ENCODE data around the gene GPR162.

GPR162 gene, protein sequence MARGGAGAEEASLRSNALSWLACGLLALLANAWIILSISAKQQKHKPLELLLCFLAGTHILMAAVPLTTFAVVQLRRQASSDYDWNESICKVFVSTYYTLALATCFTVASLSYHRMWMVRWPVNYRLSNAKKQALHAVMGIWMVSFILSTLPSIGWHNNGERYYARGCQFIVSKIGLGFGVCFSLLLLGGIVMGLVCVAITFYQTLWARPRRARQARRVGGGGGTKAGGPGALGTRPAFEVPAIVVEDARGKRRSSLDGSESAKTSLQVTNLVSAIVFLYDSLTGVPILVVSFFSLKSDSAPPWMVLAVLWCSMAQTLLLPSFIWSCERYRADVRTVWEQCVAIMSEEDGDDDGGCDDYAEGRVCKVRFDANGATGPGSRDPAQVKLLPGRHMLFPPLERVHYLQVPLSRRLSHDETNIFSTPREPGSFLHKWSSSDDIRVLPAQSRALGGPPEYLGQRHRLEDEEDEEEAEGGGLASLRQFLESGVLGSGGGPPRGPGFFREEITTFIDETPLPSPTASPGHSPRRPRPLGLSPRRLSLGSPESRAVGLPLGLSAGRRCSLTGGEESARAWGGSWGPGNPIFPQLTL

DNA sequence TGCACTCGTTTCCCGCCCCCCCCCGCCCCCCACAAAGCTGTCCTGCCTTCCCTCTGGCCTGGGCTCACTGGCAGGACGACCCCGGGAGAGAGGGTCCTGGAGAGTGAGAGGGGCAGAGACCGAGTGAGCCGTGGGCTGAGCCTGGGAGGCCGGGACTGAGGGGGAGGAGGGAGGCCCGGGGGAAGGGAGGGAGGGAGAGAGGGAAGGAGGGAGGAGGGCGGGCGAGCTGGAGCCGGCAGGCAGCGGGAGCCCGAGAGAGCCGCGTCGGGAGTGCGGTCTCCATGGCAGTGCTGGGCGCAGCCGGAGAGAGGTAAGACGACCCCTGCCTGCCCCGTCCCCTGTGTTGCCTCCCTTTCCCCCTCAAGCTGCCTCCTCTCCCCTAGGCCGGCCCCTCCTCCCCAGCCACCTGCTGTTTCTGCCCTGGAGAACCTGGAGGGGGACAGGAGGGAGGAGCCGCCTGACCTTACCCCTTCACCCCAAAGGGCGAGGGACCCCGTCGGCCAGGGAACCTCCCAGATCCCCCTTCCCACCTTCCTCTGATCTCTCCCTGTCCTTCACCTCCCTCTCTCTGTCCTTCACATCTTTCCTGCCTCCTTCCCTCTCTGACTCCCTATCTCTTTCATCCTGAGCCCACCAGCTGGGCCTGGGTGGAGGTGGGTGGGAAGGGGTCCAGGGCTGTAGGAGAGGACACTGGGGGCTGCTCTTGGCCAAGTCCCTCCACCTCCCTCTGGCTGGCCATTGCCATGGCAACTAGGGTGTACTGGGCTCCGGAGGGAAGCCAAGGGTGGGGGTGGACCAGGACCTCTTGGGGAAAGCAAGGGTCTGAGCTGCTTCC is at the start of gene GPR162:
TSS of gene GPR162 (plus strand) at position 231 of the 835 bp plus-strand sequence. CDS start 2,078 bp downstream, outside the sequence.
- peak; percentile 47 for DNase-seq

DNA sequence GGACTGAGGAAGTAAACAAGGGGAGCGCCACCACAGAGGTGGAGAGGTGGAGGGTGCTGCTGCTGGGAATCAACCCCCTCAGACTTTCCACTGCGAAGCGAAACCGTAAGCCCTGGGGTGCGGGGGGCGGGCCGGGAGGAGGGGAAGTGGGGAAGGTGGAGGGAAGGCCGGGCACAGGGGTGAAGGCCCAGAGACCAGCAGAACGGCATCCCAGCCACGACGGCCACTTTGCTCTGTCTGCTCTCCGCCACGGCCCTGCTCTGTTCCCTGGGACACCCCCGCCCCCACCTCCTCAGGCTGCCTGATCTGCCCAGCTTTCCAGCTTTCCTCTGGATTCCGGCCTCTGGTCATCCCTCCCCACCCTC is 49.3 kb upstream of the GPR162 start, which contains the start of gene LAG3:
TSS of gene LAG3 (plus strand) at position 190 of the 365 bp plus-strand sequence. CDS start 333 bp downstream, outside the sequence.
- DNase-seq, result no peak

DNA sequence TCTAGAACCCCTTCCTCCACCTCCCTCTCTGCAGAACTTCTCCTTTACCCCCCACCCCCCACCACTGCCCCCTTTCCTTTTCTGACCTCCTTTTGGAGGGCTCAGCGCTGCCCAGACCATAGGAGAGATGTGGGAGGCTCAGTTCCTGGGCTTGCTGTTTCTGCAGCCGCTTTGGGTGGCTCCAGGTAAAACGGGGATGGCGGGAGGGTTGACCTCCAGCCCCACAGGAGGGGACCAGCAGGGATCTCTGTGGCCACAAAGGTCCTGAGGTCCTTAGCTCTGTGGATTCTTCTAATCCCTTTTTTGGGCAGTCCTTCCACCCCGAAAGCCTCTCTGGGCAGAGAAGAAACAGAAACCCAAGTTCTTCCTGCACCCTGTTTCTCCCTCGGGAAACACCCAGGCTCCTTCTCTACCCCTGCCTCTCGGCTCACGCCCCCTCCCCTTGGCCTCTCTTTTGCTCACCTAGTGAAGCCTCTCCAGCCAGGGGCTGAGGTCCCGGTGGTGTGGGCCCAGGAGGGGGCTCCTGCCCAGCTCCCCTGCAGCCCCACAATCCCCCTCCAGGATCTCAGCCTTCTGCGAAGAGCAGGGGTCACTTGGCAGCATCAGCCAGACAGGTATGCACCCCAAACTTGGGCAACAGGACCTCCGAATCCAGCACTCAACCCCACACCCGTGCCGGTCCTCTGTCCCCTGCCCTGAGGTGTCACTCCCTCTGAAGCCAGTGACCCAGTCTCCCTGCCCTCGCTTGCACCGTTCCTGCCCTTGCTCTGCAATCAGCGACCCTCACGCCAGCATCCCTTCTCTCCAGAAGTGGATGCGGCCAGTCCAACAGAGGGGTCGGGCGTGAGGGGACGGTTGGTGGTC is 48.7 kb upstream of the GPR162 start:
- no peak for DNase-seq

DNA sequence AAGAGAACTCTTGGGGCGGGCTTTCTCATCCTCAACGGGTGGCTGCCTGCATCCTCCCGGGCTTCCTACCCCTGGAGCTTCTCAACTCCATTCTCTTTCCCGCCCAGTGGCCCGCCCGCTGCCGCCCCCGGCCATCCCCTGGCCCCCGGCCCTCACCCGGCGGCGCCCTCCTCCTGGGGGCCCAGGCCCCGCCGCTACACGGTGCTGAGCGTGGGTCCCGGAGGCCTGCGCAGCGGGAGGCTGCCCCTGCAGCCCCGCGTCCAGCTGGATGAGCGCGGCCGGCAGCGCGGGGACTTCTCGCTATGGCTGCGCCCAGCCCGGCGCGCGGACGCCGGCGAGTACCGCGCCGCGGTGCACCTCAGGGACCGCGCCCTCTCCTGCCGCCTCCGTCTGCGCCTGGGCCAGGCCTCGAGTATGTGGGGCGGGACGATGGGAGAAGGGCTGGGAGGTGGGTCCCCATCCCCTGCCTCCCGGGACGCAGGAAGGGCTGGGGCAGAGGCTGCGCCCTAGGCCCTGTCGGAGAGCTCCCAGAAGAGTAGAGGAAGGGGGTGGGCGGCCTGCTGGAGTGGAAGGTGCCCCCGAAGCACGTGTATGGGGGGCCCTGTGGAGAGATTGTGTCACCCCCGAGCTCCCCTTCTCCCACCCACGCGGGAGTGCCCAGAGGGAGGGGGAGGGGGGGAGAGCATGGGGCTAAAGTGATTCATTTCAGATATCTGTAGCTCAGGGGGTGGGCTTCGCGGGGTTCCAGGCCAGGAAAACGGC is 47.9 kb upstream of the GPR162 start:
- no peak for DNase-seq

DNA sequence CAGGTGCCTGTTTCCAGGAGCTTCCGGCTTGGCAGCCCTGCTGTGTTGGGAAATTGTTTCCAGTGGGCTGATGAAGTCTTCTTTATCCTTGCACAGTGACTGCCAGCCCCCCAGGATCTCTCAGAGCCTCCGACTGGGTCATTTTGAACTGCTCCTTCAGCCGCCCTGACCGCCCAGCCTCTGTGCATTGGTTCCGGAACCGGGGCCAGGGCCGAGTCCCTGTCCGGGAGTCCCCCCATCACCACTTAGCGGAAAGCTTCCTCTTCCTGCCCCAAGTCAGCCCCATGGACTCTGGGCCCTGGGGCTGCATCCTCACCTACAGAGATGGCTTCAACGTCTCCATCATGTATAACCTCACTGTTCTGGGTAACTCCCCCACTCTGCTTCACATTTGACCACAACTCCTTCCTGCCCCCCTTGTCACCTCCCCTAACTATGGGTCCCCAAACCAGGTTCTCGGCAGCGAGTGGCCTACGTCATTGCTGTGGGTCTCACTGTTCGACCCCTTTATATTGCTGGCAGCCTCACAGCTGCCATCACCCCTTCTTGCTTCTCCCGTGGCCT is 47.0 kb upstream of the GPR162 start:
- DNase-seq, result no peak

DNA sequence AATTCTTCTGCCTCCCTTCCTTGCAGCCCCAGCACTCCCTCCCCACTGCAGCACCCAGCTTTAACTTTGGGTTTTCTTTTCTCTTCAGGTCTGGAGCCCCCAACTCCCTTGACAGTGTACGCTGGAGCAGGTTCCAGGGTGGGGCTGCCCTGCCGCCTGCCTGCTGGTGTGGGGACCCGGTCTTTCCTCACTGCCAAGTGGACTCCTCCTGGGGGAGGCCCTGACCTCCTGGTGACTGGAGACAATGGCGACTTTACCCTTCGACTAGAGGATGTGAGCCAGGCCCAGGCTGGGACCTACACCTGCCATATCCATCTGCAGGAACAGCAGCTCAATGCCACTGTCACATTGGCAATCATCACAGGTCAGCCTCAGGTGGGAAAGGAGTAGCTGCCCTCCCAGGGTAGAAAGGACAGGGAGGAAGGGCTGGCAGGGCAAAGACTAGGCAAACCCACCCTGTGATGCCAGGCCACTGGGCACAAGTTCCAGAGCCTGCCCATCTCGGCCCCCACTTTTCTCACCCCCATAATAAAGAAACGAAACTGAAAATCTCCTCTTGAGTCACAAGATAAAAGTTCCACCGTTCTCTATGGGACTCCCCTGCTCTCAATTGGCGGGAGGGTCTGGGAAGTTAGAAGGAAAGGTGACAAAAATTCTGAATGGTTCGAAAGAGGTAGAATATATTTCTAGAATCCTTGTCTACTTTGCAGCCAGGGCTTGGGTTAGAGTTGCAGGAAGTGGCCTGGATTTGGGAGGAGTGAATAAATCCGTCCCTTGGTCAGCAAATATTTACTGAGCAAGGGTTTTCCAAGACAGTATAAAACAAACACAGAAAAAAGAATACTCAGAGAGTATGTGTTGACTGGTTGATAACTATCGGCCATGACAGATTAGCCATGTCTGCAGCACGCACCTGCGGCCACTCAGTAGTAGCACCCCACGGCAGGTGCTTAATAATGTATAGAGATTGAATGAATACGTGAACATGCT is 46.1 kb upstream of the GPR162 start:
- DNase-seq, result no peak

DNA sequence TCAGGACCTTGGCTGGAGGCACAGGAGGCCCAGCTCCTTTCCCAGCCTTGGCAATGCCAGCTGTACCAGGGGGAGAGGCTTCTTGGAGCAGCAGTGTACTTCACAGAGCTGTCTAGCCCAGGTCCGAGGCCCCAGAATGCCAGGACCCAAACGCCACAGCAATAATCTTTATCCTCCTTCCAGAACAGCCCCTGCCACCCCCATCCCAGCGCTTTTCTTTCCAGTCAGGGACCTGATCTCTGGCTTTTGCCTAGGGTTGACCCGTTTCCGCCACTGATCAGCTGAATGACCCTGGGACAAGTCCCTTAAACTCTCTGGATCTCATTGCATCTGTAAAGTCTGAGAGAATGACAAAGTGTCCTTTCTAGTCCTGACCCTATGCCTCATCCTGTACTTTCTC is 44.2 kb upstream of the GPR162 start:
- no peak for DNase-seq

DNA sequence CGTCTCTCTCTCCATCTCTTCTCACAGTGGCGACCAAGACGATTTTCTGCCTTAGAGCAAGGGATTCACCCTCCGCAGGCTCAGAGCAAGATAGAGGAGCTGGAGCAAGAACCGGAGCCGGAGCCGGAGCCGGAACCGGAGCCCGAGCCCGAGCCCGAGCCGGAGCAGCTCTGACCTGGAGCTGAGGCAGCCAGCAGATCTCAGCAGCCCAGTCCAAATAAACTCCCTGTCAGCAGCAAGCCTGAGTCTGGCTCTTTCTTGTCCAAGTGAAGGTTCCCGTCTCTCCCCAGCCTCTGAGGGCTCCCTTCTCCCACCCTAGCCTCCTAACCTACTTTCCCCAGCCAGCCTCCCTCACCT is 43.4 kb upstream of the GPR162 start:
- DNase-seq, result no peak

DNA sequence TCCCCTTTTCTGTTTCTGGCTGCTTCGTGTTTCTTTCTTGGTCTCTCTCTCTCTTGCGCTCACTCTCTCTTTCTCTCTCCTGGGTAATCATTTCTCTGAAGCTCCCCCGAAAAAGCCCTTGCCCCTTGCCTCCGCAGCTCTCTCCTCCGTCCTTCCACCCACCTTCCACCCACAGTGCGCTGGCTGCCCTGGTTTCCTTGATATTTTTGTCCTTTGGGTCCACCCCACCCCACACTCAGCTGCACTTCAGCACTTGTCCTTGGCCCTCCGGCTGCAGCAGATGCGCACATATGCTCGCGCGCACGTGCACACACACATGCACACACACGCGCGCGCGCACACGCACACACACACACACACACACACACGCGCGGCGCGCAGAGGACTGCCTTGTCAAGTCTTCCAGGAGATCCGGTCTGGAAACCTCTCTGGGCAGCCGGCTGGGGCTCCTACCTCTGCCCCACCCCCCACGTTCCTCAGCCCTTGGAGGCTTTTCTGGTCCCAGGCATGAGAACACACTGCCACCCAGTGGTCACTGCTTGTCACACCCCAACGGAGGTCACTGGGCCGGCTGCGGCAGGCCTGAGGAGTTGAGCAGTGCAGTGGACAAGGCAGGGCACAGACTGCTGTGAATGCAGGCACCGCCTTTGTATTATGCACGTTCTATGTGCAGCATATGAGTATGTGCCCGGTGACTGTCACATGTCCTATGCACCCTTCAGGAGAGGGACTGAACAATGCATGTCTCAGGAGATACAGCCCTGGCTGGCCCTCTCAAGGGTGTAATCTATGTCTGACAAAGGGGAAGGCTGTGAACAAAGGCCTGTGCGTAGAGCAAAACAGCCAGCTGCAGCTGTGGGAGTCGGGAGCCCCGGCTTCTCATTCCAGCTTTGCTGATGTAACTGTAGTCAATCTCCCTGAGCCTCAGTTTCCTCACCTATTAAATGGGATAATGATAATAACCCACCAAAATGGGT is 42.8 kb upstream of the GPR162 start:
- DNase-seq, result peak; percentile 85

DNA sequence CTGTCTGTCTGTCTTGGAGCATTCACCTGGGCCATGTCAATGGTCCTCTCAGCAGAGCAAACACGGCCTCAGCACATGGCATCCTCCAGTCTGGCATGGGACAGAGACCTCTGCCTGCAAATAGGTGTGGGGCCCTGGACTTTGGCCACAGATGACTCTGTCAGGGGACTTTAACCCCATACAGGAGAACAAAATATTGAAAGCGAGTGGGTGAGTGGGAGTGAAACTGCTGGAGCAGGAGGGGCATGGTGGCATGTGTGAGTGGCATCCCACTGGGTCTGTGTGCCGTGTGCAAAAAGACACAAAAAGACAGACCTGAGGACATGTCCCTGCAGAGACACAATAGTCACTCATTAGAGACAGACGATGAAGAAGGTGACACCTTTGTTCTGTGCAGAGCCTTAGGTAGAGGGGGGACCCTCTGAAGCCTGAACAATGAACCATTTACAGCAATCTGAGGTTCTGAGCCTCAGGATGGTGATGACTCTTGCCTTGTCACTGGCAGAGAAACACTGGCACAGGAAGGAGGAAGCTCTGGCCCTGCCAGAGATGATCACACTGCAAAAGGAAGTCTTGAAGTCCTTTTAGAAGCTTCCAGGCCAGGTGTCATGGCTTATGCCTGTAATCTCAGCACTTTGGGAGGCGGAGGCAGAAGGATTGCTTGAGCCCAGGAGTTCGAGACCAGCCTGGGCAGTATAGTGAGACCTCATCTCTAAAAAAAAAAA is 41.8 kb upstream of the GPR162 start:
- no peak for DNase-seq

DNA sequence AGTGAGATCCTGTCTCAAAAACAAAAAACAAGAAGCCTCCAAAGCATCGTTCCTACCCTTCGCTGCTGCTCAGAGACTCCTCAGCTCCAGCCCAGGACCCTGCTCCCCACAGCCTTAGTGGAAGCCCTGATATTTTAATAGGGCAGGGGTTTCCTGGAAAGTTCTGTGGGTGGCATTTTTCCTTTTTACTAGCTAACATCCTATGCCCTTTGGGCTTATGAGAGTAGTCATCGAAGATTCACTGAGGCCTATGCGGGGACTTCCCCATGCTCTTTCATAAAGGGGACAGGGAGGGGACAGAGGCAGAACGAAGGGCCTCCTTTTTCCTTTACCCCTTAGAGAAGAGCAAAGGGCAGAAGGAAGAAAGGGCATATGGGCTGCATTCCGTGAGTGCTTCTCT is 41.0 kb upstream of the GPR162 start:
- DNase-seq, result no peak

DNA sequence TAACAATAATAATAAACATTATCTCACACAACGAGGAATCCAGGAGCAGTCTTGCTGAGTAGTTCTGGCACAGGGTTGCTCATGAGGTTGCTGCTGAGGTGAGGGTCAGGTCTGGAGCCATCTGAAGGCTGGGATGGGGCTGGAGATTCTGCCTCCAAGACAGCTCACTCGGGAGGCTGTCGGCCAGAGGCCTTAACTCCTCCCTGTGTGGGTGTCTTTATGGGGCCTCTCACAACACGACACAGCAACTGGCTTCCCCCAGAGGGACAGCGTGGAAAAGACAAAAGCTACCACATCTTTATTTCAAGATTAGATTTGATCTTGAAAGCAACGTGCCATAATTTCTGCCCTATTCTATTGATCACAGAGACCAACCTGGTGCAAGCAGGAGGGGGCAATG is 39.5 kb upstream of the GPR162 start:
- DNase-seq, result no peak

DNA sequence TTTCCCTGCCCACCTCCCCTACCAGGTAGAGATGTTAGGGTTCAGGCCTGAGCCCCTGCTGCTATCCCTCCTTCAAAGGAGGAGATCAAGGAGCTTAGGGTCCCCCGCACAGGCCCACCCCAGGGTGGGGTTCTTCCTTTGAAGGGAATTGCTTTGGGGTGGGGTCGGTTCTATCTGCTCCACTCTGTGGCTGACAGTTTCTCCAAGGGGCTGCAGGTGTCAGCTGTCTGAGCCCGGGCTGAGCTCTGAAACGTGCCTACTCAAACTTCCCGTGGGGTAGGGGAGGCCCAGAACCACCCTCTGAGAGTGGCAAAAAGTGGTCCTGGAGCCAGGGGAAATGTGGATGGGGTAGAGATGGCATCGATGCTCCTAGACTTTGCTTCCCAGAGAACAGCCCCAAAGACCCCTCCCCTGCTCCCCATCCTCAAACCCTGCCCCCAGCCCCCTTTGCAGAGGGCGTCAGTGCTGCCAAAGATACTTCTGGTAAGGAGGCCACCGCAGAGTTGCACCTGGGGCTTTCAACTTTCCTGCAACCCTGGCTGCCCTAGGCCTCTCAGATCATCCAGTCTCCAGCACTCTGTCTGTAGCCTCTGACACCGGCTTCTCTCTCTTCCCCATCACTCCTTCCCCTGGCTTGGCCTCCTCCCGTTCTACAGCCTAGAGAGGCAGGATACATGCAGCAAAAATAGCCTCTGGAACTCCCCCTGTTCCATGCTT is 38.6 kb upstream of the GPR162 start:
- no peak for DNase-seq

DNA sequence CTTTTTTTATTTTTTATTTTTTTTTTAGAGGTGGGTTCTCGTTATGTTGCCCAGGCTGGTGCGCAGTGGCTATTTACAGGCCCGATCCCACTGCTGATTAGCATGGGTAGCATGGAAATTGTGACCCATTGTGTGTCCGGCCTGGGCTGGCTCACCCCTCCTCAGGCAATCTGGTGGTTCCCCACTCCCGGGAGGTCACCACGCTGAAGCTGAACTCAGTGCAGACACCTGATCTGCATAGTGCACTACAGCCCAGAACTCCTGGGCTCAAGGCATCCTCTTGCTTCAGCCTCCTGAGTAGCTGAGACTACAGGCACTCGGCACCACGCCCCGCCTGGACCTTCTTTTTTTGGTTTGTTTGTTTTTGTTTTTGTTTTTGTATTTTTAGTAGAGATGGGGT is 37.8 kb upstream of the GPR162 start:
- DNase-seq, result no peak

DNA sequence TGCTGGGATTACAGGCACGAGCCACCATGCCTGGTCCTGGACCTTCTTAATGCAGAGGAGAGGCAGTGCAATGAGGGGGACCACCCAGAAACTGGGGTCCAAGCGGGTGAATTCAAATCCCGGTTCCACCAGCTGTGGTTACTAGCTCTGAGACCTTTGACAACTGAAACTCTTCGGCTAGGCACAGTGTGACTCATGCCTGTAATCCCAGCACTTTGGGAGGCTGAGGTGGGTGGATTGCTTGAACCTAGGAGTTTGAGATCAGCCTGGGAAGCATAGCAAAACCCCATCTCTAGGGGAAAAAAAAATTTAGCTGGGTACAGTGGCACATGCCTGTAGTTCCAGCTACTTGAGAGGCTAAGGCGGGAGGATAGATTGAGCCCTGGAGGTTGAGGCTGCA is 37.3 kb upstream of the GPR162 start:
- DNase-seq, result no peak

DNA sequence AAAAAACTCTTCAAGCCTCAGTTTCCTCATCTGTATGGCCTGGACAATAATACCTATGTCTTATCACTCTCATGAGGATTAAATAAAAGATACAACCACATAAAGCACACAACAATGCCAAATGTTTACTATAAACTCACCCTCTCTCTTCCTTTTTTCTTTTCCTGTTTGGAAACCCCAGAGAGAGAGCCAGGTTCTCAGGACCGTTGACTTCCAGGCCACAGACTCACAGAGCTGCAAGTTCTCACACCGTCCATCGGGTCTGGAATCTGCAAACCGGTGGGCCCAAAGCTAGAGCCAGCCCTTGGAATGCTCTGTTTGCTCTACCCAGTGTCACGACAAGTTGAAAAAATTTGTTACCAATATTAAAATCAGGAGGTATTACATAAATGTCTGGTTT is 36.9 kb upstream of the GPR162 start:
- no peak for DNase-seq

DNA sequence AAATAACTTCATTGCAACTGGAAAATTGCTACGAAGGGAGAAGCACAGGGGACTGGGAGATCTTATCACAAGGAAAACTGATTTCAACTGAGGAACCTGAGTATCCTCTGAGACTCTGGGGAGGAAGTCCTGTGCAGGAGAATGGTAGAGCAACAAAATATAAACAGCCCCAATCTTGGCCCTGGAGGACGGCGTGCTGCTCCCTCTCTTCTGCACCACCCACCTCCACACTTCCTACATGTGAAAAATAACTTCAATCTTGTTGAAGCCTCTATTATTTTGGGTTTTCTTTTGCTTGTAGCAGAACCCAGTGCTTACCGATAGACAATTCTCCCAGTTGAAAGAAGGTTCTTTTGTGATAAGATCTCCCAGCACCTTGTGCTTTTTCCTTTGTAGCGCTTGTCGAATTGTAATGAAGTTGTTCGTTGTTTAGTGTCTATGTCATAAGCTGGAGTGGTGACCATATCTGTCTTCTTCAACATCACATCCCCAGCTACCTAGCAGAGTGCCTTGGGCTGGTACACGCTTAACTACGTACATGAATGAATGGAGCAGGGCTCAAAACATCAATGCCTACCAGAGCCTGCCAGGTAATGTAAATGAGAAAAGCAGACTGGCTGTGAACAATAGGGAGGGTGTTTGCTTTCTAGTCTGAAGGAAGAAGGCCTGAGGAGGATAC is 35.1 kb upstream of the GPR162 start:
- DNase-seq, result no peak
